IMR-90 (cell line): Measurements from ENCODE around the gene FAM168A. TPM values are rescaled to one million over a fixed set of nuclear protein-coding genes. Genes with fewer than 3 reads are reported as not detected.

ENCODE experiments used
- ATAC-seq: fragments of 200-7000 bp; cut with Tn5 transposase; 2 replicates; pipeline ENCODE4 v1.9.1; 2020; ENCODE audit warnings: low read depth, mild to moderate bottlenecking, moderate library complexity
- BruUV-seq: library from RNA; stranded (reverse); fragments of 400-500 nt; replicated peaks from 2 replicates; lab custom pipeline; 2021; lab: Mats Ljungman, UMichigan
- CTCF ChIA-PET: fragments of 300-600 bp; formaldehyde crosslinking; extraction: SDS; loops from one replicate; lab custom pipeline; 2021; ENCODE audit warnings: antibody characterized with exemption; lab: Yijun Ruan, JAX
- POLR2A ChIA-PET: fragments of 300-600 bp; sonication (Branson Sonifier 250); formaldehyde crosslinking; loops from one replicate; lab custom pipeline; 2022; ENCODE audit warnings: antibody characterized with exemption; ENCODE audit not compliant: unreplicated experiment; lab: Charles Lee
- DNase-seq: peaks from one replicate; pipeline ENCODE4 v3.0.0; 2013
- H2AFZ ChIP-seq: replicated peaks from 2 replicates; pipeline ENCODE3; 2013; ENCODE audit warnings: low read length, mild to moderate bottlenecking; ENCODE audit not compliant: poor library complexity
- H2AK5ac ChIP-seq: 2 replicates; pipeline ENCODE4 v1.6.1; 2013; ENCODE audit warnings: low read depth, low read length, inconsistent platforms
- H2AK9ac ChIP-seq: replicated peaks from 2 replicates; pipeline ENCODE3; 2013; ENCODE audit warnings: mild to moderate bottlenecking, low read depth, low read length, moderate library complexity; ENCODE audit not compliant: poor library complexity
- H2BK120ac ChIP-seq: 2 replicates; pipeline ENCODE4 v1.6.1; 2013; ENCODE audit warnings: low read depth, low read length, inconsistent platforms
- H2BK15ac ChIP-seq: 3 replicates; pipeline ENCODE4 v1.6.1; 2013; ENCODE audit warnings: low read depth, low read length, inconsistent platforms
- H2BK20ac ChIP-seq: 2 replicates; pipeline ENCODE4 v1.6.1; 2013; ENCODE audit warnings: low read depth, mild to moderate bottlenecking, inconsistent platforms, low read length, moderate library complexity
- H2BK5ac ChIP-seq: 2 replicates; pipeline ENCODE4 v1.6.1; 2013; ENCODE audit warnings: mild to moderate bottlenecking, low read depth, low read length, inconsistent platforms; ENCODE audit not compliant: poor library complexity, severe bottlenecking
- H3K14ac ChIP-seq: replicated peaks from 2 replicates; pipeline ENCODE4 v1.6.1; 2013; ENCODE audit warnings: low read depth, low read length, inconsistent platforms
- H3K18ac ChIP-seq: 2 replicates; pipeline ENCODE4 v1.6.1; 2013; ENCODE audit warnings: low read depth, low read length, control low read depth
- H3K23ac ChIP-seq: 2 replicates; pipeline ENCODE4 v1.6.1; 2013; ENCODE audit warnings: low read depth, low read length, inconsistent platforms
- H3K27ac ChIP-seq: 2 replicates; pipeline ENCODE4 v1.5.1; 2013; ENCODE audit warnings: mild to moderate bottlenecking, control low read depth, low read length; ENCODE audit not compliant: insufficient read depth
- H3K27me3 ChIP-seq: 2 replicates; pipeline ENCODE4 v1.6.1; 2013; ENCODE audit warnings: low read length; ENCODE audit not compliant: control insufficient read depth, insufficient read depth
- H3K36me3 ChIP-seq: 2 replicates; pipeline ENCODE4 v1.6.1; 2013; ENCODE audit warnings: low read length, mixed read lengths; ENCODE audit not compliant: control insufficient read depth, insufficient read depth
- H3K4ac ChIP-seq: 2 replicates; pipeline ENCODE4 v1.6.1; 2013; ENCODE audit warnings: low read depth, low read length, inconsistent platforms
- H3K4me1 ChIP-seq: 2 replicates; pipeline ENCODE4 v1.6.1; 2013; ENCODE audit warnings: low read length, mixed read lengths; ENCODE audit not compliant: control insufficient read depth, insufficient read depth
- H3K4me2 ChIP-seq: 2 replicates; pipeline ENCODE4 v1.6.1; 2013; ENCODE audit warnings: low read depth, mild to moderate bottlenecking, control low read depth, low read length, moderate library complexity
- H3K4me3 ChIP-seq: 2 replicates; pipeline ENCODE4 v1.5.1; 2013; ENCODE audit warnings: low read depth, mild to moderate bottlenecking, control low read depth, low read length, moderate library complexity; ENCODE audit not compliant: insufficient read depth
- H3K56ac ChIP-seq: 2 replicates; pipeline ENCODE4 v1.6.1; 2013; ENCODE audit warnings: low read length, inconsistent platforms; ENCODE audit not compliant: insufficient read depth; ENCODE audit errors: extremely low read depth
- H3K79me1 ChIP-seq, 2 experiments: 2 replicates each; pipeline ENCODE4 v1.6.1; 2013; ENCODE audit warnings: low read length in 2 of 2, inconsistent platforms in 1 of 2, low read depth in 1 of 2
- H3K9ac ChIP-seq: 2 replicates; pipeline ENCODE4 v1.6.1; 2013; ENCODE audit warnings: low read depth, low read length, control low read depth
- H3K9me1 ChIP-seq: 2 replicates; pipeline ENCODE4 v1.6.1; 2013; ENCODE audit warnings: low read length, inconsistent platforms; ENCODE audit not compliant: insufficient read depth
- H3K9me3 ChIP-seq: 2 replicates; pipeline ENCODE4 v1.6.1; 2013; ENCODE audit warnings: low read length; ENCODE audit not compliant: control insufficient read depth, insufficient read depth
- H4K20me1 ChIP-seq: 2 replicates; pipeline ENCODE4 v1.6.1; 2013; ENCODE audit warnings: low read length, inconsistent platforms; ENCODE audit not compliant: insufficient read depth
- H4K5ac ChIP-seq: 2 replicates; pipeline ENCODE4 v1.6.1; 2013; ENCODE audit warnings: mild to moderate bottlenecking, low read depth, low read length, control low read depth
- H4K8ac ChIP-seq, 2 experiments: 2 replicates each; pipeline ENCODE4 v1.6.1; 2013; ENCODE audit warnings: low read depth in 2 of 2, low read length in 2 of 2, control low read depth in 1 of 2, inconsistent platforms in 1 of 2
- H4K91ac ChIP-seq: 2 replicates; pipeline ENCODE4 v1.6.1; 2013; ENCODE audit warnings: low read depth, low read length, inconsistent platforms; ENCODE audit not compliant: insufficient read depth
- CEBPB ChIP-seq: IDR thresholded peaks from 2 replicates; pipeline ENCODE4 v1.6.1; 2012; ENCODE audit warnings: low read depth, low read length, improper control_type of control experiment
- USF2 ChIP-seq: fragments of 150-350 bp; IDR thresholded peaks from 2 replicates; pipeline ENCODE4 v1.6.1; 2017; ENCODE audit warnings: mild to moderate bottlenecking, antibody characterized with exemption, low read length, low read depth
- WGBS, 2 experiments: methylation state at CpG; one replicate each; pipeline versions ENCODE4 v1.1.5 to v1.1.7; 2013; ENCODE audit warnings: missing lambda C conversion rate in 2 of 2; ENCODE audit not compliant: insufficient read length in 1 of 2; ENCODE audit errors: extremely low coverage in 2 of 2; 5-methylcytosine and 5-hydroxymethylcytosine counted together
- dilution Hi-C: fragments of 300-500 bp; cut with HindIII; formaldehyde crosslinking; loops from one replicate; pipeline ENCODE4 v1.14.3; 2018; ENCODE audit warnings: low sequenced_read_pairs; ENCODE audit not compliant: unreplicated experiment
- in situ Hi-C: fragments of 300-500 bp; cut with MboI; formaldehyde crosslinking; loops from 3 replicates; pipeline ENCODE4 v1.14.3; 2019; ENCODE audit warnings: low sequenced_read_pairs, inconsistent platforms, mixed read lengths
- intact Hi-C: fragments of 100-400 bp; cut with micrococcal nuclease; formaldehyde crosslinking; loops from 2 replicates; pipeline ENCODE4 v1.10.0; 2022
- polyA plus RNA-seq, 3 experiments: library from polyadenylated mRNA; depleted of rRNA; stranded (reverse); fragments of >200 nt; gene quantifications; 2 replicates each; pipeline ENCODE4 v1.2.3, GENCODE V29; 2012; ENCODE audit warnings: low replicate concordance in 1 of 3
- total RNA-seq: library from RNA; depleted of rRNA; stranded (reverse); fragments of >200 nt; gene quantifications from 2 replicates; pipeline ENCODE4 v1.2.3, GENCODE V29; 2012

Gene FAM168A
- total and polyA plus RNA-seq, 2 of the 4 experiments (the other 2 are of a cell fraction), result 13.1 to 22.8 TPM

- intact Hi-C loops, result no loop called here
- ATAC-seq, result no peak
Observed at GRCh38 chr11:73525611-73526010, 72.3 kb downstream of the FAM168A start.

More at GRCh38 chr11:73525611-73526010, 72.3 kb downstream of the FAM168A start:
- Histone ChIP-seq H3K9ac (no peak overlapping the region), H4K5ac (no peak overlapping the region), H2BK20ac (no peak overlapping the region), H2BK120ac (no peak overlapping the region), H3K4me2 (no peak overlapping the region), H3K4me3 (no peak overlapping the region), H2AK9ac (no peak overlapping the region), H2BK5ac (no peak overlapping the region), H3K23ac (no peak overlapping the region), H3K18ac (no peak overlapping the region), H3K4ac (no peak overlapping the region), H4K20me1 (peaks cover 4% of the 10 kb centered on the region; the same call in 1 of the 2 replicates), H2BK15ac (no peak overlapping the region), H3K9me1 (peaks cover 3% of the 10 kb centered on the region), H3K56ac (no peak overlapping the region), H2AFZ (no peak overlapping the region), H3K36me3 (no peaks in the 10 kb centered on the region), H3K27ac (no peak overlapping the region), H2AK5ac (no peak overlapping the region), H4K91ac (no peak overlapping the region), H3K14ac (no peak overlapping the region), H3K4me1 (peaks cover 11% of the 10 kb centered on the region), H4K8ac (no peak overlapping the region), H3K27me3 (no peaks in the 10 kb centered on the region), H3K79me1 (peaks cover 28 to 40% of the 10 kb centered on the region in 2 experiments), H3K9me3 (no peaks in the 10 kb centered on the region)
- in situ Hi-C loops, result no loop called here
- ChIA-PET POLR2A (no interaction called here), CTCF (no interaction called here)
- dilution Hi-C loops, result no loop called here
- WGBS, 2 experiments, result no CpG with 5 or more reads among the region's 1 CpG
- peak; percentile 61 for TF ChIP-seq CEBPB
- TF ChIP-seq USF2, result no peak
- DNase-seq, result no peak
- BruUV-seq, result no TSS peak
